ENCODE measurements around the gene NUP188.

The NUP188 gene

DNA sequence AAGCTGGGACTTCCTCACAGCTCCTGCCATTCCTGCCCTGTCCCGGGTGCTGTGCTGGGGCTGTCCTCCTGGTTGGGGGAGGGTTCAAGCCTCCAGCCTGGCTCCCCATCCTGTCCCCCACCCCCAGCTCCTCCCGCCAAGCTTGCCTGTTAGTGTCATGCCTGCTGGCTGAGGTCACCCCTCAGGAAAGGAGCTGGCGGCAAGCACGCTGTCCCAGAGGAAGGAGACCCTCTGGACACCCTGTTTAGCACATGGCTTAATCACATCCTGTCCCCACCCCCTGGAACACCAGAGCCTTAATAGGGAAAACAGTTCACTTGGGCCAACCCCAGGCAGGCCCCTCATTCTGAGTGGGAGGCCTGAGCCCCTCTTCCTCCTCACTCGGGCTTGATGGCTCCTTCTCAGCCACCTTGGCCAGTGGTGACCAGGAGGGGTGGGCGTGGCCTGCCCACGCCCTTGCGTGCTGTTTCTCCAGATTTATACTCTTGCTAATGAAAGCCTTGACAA, 35.9 kb upstream of the NUP188 start (continued):
- no peak for TF ChIP-seq ZNF670 (tag by site-specific recombination; IDR thresholded peaks at IDR 0.05; ENCODE audit: low read depth)
- TF ChIP-seq ZNF707 (tag by site-specific recombination; IDR thresholded peaks at IDR 0.05) = no peak
- TF ChIP-seq FEZF1 (tag by site-specific recombination; IDR thresholded peaks at IDR 0.05) = no peak
- TF ChIP-seq, protein P1, sequence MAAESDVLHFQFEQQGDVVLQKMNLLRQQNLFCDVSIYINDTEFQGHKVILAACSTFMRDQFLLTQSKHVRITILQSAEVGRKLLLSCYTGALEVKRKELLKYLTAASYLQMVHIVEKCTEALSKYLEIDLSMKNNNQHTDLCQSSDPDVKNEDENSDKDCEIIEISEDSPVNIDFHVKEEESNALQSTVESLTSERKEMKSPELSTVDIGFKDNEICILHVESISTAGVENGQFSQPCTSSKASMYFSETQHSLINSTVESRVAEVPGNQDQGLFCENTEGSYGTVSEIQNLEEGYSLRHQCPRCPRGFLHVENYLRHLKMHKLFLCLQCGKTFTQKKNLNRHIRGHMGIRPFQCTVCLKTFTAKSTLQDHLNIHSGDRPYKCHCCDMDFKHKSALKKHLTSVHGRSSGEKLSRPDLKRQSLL (tag by site-specific recombination; IDR thresholded peaks at IDR 0.05) = no peak
- no peak for TF ChIP-seq ZNF621 (tag by site-specific recombination; IDR thresholded peaks at IDR 0.05)
- TF ChIP-seq SETDB1 (IDR thresholded peaks at IDR 0.05; ENCODE audit: insufficient read length, low read length) = no peak
- TF ChIP-seq ZNF530 (tag by site-specific recombination; IDR thresholded peaks at IDR 0.05; ENCODE audit: low read depth) = no peak
- no peak for TF ChIP-seq ZNF624 (tag by site-specific recombination; IDR thresholded peaks at IDR 0.05)
- no peak for TF ChIP-seq ZNF302 (tag by site-specific recombination; IDR thresholded peaks at IDR 0.05; ENCODE audit: low read depth)
- TF ChIP-seq KLF9 (tag by site-specific recombination; IDR thresholded peaks at IDR 0.05; ENCODE audit: low read depth) = peak; percentile 69
- TF ChIP-seq EGR2 (tag by site-specific recombination; IDR thresholded peaks at IDR 0.05; ENCODE audit: low read depth) = peak; percentile 61
- no peak for TF ChIP-seq ZNF561 (tag by site-specific recombination; IDR thresholded peaks at IDR 0.05; ENCODE audit: borderline replicate concordance)
- no peak for TF ChIP-seq ZNF26 (tag by site-specific recombination; IDR thresholded peaks at IDR 0.05)
- TF ChIP-seq ZNF701 (tag by site-specific recombination; IDR thresholded peaks at IDR 0.05) = no peak
- peak; percentile 70 for TF ChIP-seq KLF1 (tag by site-specific recombination; IDR thresholded peaks at IDR 0.05)
- peak; percentile 30; the same call in 1 of the 2 replicates for TF ChIP-seq GLIS1 (tag by site-specific recombination; IDR thresholded peaks at IDR 0.05)
- TF ChIP-seq ZFP37 (tag by site-specific recombination; IDR thresholded peaks at IDR 0.05) = no peak
- no peak for TF ChIP-seq ZNF626 (tag by site-specific recombination; IDR thresholded peaks at IDR 0.05)
- TF ChIP-seq ZNF449 (tag by site-specific recombination; IDR thresholded peaks at IDR 0.05) = no peak
- no peak for TF ChIP-seq ZNF768 (tag by site-specific recombination; IDR thresholded peaks at IDR 0.05)
- no peak for TF ChIP-seq PRDM2 (tag by site-specific recombination; IDR thresholded peaks at IDR 0.05; ENCODE audit: borderline replicate concordance)
- TF ChIP-seq MYNN (tag by site-specific recombination; IDR thresholded peaks at IDR 0.05; ENCODE audit: borderline replicate concordance) = no peak
- TF ChIP-seq ZNF138 (tag by site-specific recombination; IDR thresholded peaks at IDR 0.05; ENCODE audit: borderline replicate concordance) = no peak
- TF ChIP-seq, protein P2, sequence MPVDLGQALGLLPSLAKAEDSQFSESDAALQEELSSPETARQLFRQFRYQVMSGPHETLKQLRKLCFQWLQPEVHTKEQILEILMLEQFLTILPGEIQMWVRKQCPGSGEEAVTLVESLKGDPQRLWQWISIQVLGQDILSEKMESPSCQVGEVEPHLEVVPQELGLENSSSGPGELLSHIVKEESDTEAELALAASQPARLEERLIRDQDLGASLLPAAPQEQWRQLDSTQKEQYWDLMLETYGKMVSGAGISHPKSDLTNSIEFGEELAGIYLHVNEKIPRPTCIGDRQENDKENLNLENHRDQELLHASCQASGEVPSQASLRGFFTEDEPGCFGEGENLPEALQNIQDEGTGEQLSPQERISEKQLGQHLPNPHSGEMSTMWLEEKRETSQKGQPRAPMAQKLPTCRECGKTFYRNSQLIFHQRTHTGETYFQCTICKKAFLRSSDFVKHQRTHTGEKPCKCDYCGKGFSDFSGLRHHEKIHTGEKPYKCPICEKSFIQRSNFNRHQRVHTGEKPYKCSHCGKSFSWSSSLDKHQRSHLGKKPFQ (tag by site-specific recombination; IDR thresholded peaks at IDR 0.05) = no peak
- no peak for TF ChIP-seq ZNF169 (tag by site-specific recombination; IDR thresholded peaks at IDR 0.05)
- TF ChIP-seq, protein P3, sequence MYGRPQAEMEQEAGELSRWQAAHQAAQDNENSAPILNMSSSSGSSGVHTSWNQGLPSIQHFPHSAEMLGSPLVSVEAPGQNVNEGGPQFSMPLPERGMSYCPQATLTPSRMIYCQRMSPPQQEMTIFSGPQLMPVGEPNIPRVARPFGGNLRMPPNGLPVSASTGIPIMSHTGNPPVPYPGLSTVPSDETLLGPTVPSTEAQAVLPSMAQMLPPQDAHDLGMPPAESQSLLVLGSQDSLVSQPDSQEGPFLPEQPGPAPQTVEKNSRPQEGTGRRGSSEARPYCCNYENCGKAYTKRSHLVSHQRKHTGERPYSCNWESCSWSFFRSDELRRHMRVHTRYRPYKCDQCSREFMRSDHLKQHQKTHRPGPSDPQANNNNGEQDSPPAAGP (tag by site-specific recombination; IDR thresholded peaks at IDR 0.05) = peak; percentile 74
- no peak for TF ChIP-seq KLF16 (tag by site-specific recombination; IDR thresholded peaks at IDR 0.05)
- TF ChIP-seq ZNF747 (tag by site-specific recombination; IDR thresholded peaks at IDR 0.05) = no peak
- TF ChIP-seq SCRT1 (tag by site-specific recombination; IDR thresholded peaks at IDR 0.05; ENCODE audit: borderline replicate concordance) = no peak

Measured in HEK293 (cell line).